NCI-H2227 treated with DMSO at 0.1 percent for 48 hours (cell line): Measurements from ENCODE around the gene HEPACAM.
A peak's percentile ranks its signal among the peaks of the same experiment; 100 is the strongest.
"Not testable (repeated sequence)": the region's sequence is repeated elsewhere in the genome, so short reads cannot be mapped to it uniquely, and the experiment has no call there.

ENCODE experiments used
- DNase-seq: peaks from one replicate; lab custom pipeline; 2025; lab: John Stamatoyannopoulos, UW

Gene HEPACAM

GRCh38 chr11:124935548-124936514 is at the start of gene HEPACAM:
HEPACAM (minus strand) TSS chr11:124936047; CDS start chr11:124936006, 41 bp downstream.
- no peak for DNase-seq

GRCh38 chr11:124984512-124984854 is 48.6 kb upstream of the HEPACAM start:
- no peak for DNase-seq

- no peak for DNase-seq
Measured at GRCh38 chr11:124983674-124984511, 48.0 kb upstream of the HEPACAM start.

DNA sequence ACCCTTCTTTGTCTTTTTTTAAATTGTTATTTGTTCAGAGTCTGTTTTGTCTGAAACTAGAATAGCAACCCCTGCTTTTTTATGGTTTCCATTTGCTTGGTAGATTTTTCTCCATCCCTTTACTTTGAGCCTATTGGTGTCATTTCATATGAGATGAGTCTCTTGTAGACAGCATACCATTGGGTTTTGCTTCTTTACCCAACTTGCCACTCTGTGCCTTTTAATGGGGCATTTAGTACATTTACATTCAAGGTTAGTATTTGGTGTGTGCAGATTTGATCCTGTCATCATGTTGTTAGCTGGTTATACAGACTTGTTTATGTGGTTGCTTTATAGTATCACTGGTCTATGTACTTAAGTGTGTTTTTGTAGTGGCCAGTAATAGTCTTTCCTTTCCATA is 46.2 kb upstream of the HEPACAM start:
- DNase-seq: no peak

DNA sequence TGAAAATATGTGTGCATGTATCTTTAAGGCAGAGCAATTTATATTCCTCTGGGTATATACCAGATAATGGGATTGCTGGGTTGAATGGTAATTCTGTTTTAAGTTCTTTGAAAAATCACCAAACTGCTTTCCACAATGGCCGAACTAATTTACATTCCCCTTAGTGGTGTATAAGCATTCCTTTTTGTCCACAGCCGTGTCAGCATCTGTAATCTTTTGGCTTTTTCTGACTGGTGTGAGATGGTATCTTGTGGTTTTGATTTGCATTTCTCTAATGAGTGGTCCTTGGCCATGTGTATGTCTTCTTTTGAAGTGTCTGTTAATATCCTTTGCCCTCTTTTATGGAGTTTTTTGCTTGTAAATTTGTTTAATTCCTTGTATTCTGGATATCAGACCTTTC is 42.5 kb upstream of the HEPACAM start:
- DNase-seq: no peak

- DNase-seq: no peak
Measured at GRCh38 chr11:124977006-124977405, 41.2 kb upstream of the HEPACAM start.

- no peak for DNase-seq
Measured at GRCh38 chr11:124976531-124976930, 40.7 kb upstream of the HEPACAM start.

GRCh38 chr11:124971810-124972209 is 36.0 kb upstream of the HEPACAM start:
- DNase-seq: no peak

GRCh38 chr11:124970925-124971324 is 35.1 kb upstream of the HEPACAM start:
- DNase-seq: no peak

DNA sequence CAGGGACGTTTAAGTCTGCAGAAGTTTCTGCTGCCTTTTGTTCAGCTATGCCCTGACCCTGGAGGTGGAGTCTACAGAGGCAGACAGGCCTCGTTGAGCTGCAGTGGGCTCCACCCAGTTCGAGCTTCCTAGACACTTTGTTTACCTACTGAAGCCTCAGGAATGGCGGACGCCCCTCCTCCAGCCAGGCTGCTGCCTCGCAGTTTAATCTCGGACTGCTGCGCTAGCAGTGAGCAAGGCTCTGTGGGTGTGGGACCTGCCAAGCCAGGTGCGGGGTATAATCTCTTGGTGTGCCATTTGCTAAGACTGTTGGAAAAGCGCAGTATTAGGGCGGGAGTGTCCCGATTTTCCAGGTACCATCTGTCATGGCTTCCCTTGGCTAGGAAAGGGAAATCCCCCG is 32.4 kb upstream of the HEPACAM start:
- not testable (repeated sequence) for DNase-seq

DNA sequence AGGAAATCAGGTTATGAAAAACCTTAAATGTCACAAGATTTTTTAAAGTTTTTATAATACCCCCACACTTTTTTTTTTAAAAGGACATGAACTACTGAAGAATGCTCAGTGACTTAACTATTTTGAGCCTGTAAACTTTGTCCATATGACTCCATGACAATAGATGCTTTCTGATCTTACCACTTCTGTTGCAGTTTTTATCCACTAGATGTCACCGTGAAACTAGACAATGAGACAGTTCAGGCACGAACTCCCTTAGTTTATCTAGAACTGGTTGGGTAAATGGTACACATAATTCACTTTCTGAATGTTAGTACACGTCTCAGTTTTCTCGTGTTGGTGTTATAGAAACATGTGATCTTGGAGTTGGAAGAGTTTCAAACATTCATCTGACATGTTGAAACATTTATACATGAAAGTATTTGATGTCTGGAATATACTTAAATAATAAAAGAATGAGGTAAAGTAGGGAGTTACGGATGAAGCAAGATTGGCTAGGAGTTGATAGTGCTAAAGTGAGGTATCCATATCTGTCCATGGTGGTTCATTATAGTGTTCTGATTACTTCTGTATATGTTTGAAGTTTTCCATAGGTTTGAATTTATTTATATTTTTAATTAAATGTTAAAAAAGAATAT is 26.2 kb upstream of the HEPACAM start:
- DNase-seq: peak; percentile 41

GRCh38 chr11:124955035-124955434 is 19.2 kb upstream of the HEPACAM start:
- no peak for DNase-seq

GRCh38 chr11:124954590-124954955 is 18.7 kb upstream of the HEPACAM start:
- DNase-seq: no peak

GRCh38 chr11:124953753-124954589 is 18.1 kb upstream of the HEPACAM start, which contains the start of gene CCDC15:
CCDC15 (plus strand) TSS chr11:124954202; CDS start chr11:124954733, 531 bp downstream.
- DNase-seq: peak; percentile 84

GRCh38 chr11:124951341-124951740 is 15.5 kb upstream of the HEPACAM start:
- DNase-seq: no peak

DNA sequence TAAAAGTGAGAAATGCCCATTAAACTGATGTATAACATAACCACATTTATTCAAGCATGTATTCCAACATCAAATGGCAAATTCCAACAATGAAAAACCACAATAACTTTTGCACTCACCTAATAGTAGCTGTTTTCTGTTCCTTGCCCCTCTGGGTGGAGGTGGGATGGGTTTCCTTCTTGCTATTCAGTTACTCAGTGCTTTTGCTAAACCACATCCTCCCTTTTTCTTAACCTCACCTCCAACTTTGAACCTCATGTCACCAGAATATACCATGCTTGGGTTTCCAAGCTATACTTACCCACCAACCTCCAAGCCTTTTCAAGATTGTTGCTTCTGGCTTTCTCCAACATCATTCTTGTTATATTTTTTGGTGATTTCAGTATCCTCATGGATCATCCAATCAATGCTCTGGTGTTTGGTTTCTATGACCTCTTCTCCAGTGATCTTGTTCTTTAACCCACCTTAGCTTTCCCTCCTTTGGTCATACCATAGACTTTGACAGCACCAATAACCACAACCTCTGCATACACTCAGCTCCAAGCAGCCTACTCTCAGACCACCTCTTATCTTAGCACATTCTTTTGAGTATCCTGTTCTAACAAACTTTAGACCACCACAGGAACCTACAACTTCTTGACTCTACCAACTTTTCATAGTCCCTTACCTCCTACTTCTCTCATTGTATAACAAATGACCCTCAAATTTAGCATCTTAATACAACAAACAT is 14.9 kb upstream of the HEPACAM start:
- no peak for DNase-seq

GRCh38 chr11:124946735-124947141 is 10.9 kb upstream of the HEPACAM start:
- no peak for DNase-seq

DNA sequence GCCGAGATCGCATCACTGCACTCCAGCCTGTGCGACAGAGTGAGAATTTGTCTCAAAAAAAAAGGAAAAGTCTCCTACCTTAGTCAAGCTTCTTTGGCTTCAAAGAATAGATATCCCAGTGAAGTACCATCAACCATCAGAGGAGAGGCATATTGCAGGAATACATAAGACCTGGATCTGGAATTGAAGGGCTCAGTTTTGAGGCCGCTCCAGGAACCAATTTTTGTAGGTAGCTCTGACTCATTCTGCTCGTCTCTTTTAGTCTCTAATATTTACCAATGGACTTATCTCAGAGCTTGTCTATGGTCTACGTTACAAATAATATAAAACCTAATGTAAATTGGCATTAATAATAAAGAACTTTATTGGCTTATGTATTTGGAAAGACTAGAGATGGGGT is 10.0 kb upstream of the HEPACAM start:
- no peak for DNase-seq

GRCh38 chr11:124944565-124944964 is 8.7 kb upstream of the HEPACAM start:
- DNase-seq: no peak

GRCh38 chr11:124943741-124944140 is 7.9 kb upstream of the HEPACAM start:
- DNase-seq: no peak

GRCh38 chr11:124943254-124943616 is 7.4 kb upstream of the HEPACAM start:
- DNase-seq: no peak
